Esophagus squamous epithelium (tissue), 5 donors: ENCODE measurements around the gene ARHGAP42. TPM values are rescaled to one million over a fixed set of nuclear protein-coding genes. Genes with fewer than 3 reads are reported as not detected.

Source experiments
- DNase-seq: peaks from one replicate; lab custom pipeline; 2025; lab: John Stamatoyannopoulos, UW
- H3K27ac ChIP-seq, 4 donors: fragments of 200-600 bp; sonication (generic); one replicate each; pipeline ENCODE4 v1.5.1; 2016 to 2019; ENCODE audit warnings: mild to moderate bottlenecking in 1 of 4
- H3K27me3 ChIP-seq, 4 donors: fragments of 200-600 bp; sonication (generic); 1 replicate in 3 of 4; 2 replicates in 1 of 4; pipeline versions ENCODE4 v1.5.1 to v1.6.0; 2017 to 2021; ENCODE audit warnings: antibody characterized with exemption in 1 of 4
- H3K36me3 ChIP-seq, 3 donors: fragments of 200-600 bp; sonication (generic); one replicate each; pipeline ENCODE4 v1.5.1; 2016 to 2019
- H3K4me1 ChIP-seq, 3 donors: fragments of 200-600 bp; sonication (generic); one replicate each; pipeline ENCODE4 v1.5.1; 2017 to 2019
- H3K4me3 ChIP-seq, 4 donors: fragments of 200-600 bp; sonication (generic); 1 replicate in 3 of 4; 2 replicates in 1 of 4; pipeline ENCODE4 v1.5.1; 2016 to 2019; ENCODE audit warnings: mild to moderate bottlenecking in 2 of 4, moderate library complexity in 1 of 4
- H3K9me3 ChIP-seq, 3 donors: fragments of 200-600 bp; sonication (generic); one replicate each; pipeline ENCODE4 v1.5.1; 2016 to 2019
- CTCF ChIP-seq, 6 experiments: fragments of 450-650 bp in 4 of 6; fragments of 200-600 bp in 2 of 6; sonication (generic) in 2 of 6; IDR thresholded peaks; one replicate each; pipeline ENCODE4 v1.5.1; 2016 to 2019; ENCODE audit warnings: antibody characterized with exemption in 6 of 6, mild to moderate bottlenecking in 4 of 6, moderate library complexity in 4 of 6
- POLR2A ChIP-seq, 4 donors: fragments of 450-650 bp; IDR thresholded peaks; one replicate each; pipeline ENCODE4 v1.6.1; 2017; ENCODE audit warnings: antibody characterized with exemption in 4 of 4, mild to moderate bottlenecking in 4 of 4, moderate library complexity in 3 of 4
- WGBS, 2 donors: methylation state at CpG; one replicate each; pipeline ENCODE4 v1.1.5; 2018; 5-methylcytosine and 5-hydroxymethylcytosine counted together
- intact Hi-C: fragments of 100-400 bp; cut with DNase I; formaldehyde crosslinking; loops from one replicate; pipeline ENCODE4 v1.15.0; 2022
- total RNA-seq, 4 donors: library from RNA; depleted of rRNA; stranded (reverse); fragments of >200 nt; gene quantifications; one replicate each; pipeline ENCODE4 v1.1.0, GENCODE V29; 2016
- donor health status: DM: yes; HTN: yes; CAD: no.

ARHGAP42 gene
- total RNA-seq, 4 donors from 2014 or later: 3.5 to 10.1 (median 6.4) TPM

GRCh38 chr11:100709233-100709957, 22.3 kb downstream of the ARHGAP42 start:
- no peaks in the 10 kb centered on the region for H3K27me3 ChIP-seq
- TF ChIP-seq POLR2A (IDR thresholded peaks at IDR 0.05): no peak
- no peak for TF ChIP-seq CTCF (IDR thresholded peaks at IDR 0.05)
- intact Hi-C loops: no loop called here
- WGBS, 2 donors: 77 to 81% methylated on average over 3 of the region's 3 CpGs
- no peaks in the 10 kb centered on the region for H3K36me3 ChIP-seq
- no peaks in the 10 kb centered on the region for H3K9me3 ChIP-seq
- H3K27ac ChIP-seq: no peak overlapping the region
- H3K4me1 ChIP-seq: peaks cover 0 to 3% (median 0%) of the 10 kb centered on the region in 3 donors
- no peak for DNase-seq
- no peak overlapping the region for H3K4me3 ChIP-seq

- no peak for DNase-seq
- Histone ChIP-seq H3K27me3 (no peaks in the 10 kb centered on the region), H3K9me3 (no peaks in the 10 kb centered on the region), H3K4me3 (no peak overlapping the region), H3K36me3 (no peaks in the 10 kb centered on the region), H3K4me1 (peaks cover 0 to 3% (median 2%) of the 10 kb centered on the region in 3 donors), H3K27ac (no peak overlapping the region)
- intact Hi-C loops: no loop called here
- TF ChIP-seq CTCF (IDR thresholded peaks at IDR 0.05) (no peak), POLR2A (IDR thresholded peaks at IDR 0.05) (no peak)
- WGBS, 2 donors: 69 to 80% methylated on average over 3 of the region's 3 CpGs
These were observed 24.9 kb downstream of the ARHGAP42 start for GRCh38 chr11:100711984-100712383.

GRCh38 chr11:100712583-100712982, 25.5 kb downstream of the ARHGAP42 start:
- Histone ChIP-seq H3K9me3 (no peaks in the 10 kb centered on the region), H3K36me3 (no peaks in the 10 kb centered on the region), H3K27ac (no peak overlapping the region), H3K4me3 (no peak overlapping the region), H3K27me3 (no peaks in the 10 kb centered on the region), H3K4me1 (peaks cover 0 to 3% (median 2%) of the 10 kb centered on the region in 3 donors)
- DNase-seq: no peak
- 77 to 83% methylated on average over 3 of the region's 3 CpGs for WGBS, 2 donors
- TF ChIP-seq CTCF (IDR thresholded peaks at IDR 0.05) (no peak), POLR2A (IDR thresholded peaks at IDR 0.05) (no peak)
- intact Hi-C loops: no loop called here

GRCh38 chr11:100715165-100715761, 28.2 kb downstream of the ARHGAP42 start:
- Histone ChIP-seq H3K36me3 (no peaks in the 10 kb centered on the region), H3K27me3 (no peaks in the 10 kb centered on the region), H3K9me3 (no peaks in the 10 kb centered on the region), H3K4me3 (no peak overlapping the region), H3K27ac (peak overlapping the region in 2 of 4 donors; percentile 40), H3K4me1 (peaks cover 5 to 17% (median 11%) of the 10 kb centered on the region in 3 donors)
- 52 to 81% methylated on average over 3 of the region's 3 CpGs for WGBS, 2 donors
- intact Hi-C loops: no loop called here
- DNase-seq: no peak
- TF ChIP-seq POLR2A (IDR thresholded peaks at IDR 0.05) (no peak), CTCF (IDR thresholded peaks at IDR 0.05) (no peak)

- intact Hi-C loops: no loop called here
- no peaks in the 10 kb centered on the region for H3K27me3 ChIP-seq
- WGBS, 2 donors: 70 to 74% methylated on average over 3 of the region's 3 CpGs
These were observed 29.8 kb downstream of the ARHGAP42 start for GRCh38 chr11:100716838-100717237.

More at GRCh38 chr11:100716838-100717237, 29.8 kb downstream of the ARHGAP42 start:
- no peak for DNase-seq
- Histone ChIP-seq H3K4me1 (peaks cover 5 to 18% (median 11%) of the 10 kb centered on the region in 3 donors), H3K4me3 (no peak overlapping the region), H3K9me3 (no peaks in the 10 kb centered on the region), H3K27ac (peak overlapping the region in 1 of 4 donors; percentile 2), H3K36me3 (no peaks in the 10 kb centered on the region)
- TF ChIP-seq POLR2A (IDR thresholded peaks at IDR 0.05): no peak
- TF ChIP-seq CTCF (IDR thresholded peaks at IDR 0.05): no peak
